ENCODE results near the gene CRELD1. TPM values are rescaled to one million over a fixed set of nuclear protein-coding genes. Genes with fewer than 3 reads are reported as not detected.
"Not testable (repeated sequence)": the region's sequence is repeated elsewhere in the genome, so short reads cannot be mapped to it uniquely, and the experiment has no call there.

The CRELD1 gene
- total RNA-seq, 2 donors from 2014 or later, result 19.8 to 23.6 TPM

DNA sequence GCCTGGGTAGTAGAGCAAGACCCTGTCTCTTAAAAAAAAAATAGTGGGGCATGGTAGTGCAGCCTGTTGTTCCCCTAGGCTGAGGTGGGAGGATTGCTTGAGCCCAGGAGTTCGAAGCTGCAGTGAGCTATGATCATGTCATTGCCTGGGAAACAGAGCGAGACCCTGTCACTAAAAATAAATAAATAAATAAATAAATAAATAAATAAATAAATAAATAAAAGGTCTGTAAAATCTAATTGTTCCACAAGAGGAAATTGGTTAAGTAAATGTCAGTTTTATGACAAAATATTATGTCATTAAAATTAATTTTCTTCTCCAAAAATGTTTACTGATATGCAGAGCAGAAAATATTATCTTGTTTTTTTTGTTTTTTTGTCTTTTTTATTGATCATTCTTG is 5.3 kb downstream of the CRELD1 start:
- H3K4me3 ChIP-seq, result no peak overlapping the region
- no peaks in the 10 kb centered on the region for H3K9me3 ChIP-seq
- DNase-seq (no peak), ATAC-seq (no peak)
- peaks cover 19% of the 10 kb centered on the region for H3K4me1 ChIP-seq
- WGBS, 2 donors, result 91 to 92% methylated on average over 2 of the region's 2 CpGs
- no peaks in the 10 kb centered on the region for H3K27me3 ChIP-seq
- no peaks in the 10 kb centered on the region for H3K36me3 ChIP-seq (replicated peaks in 1 of 2; ENCODE audit: insufficient read depth in 1 of 2, low read depth in 2 of 2)
- H3K27ac ChIP-seq, result no peak overlapping the region
- TF ChIP-seq POLR2A (IDR thresholded peaks at IDR 0.05) (no peak), CTCF (IDR thresholded peaks at IDR 0.05) (no peak)
- intact Hi-C loops (cut with DNase I), result no loop called here

GRCh38 chr3:9939906-9940305 is 6.3 kb downstream of the CRELD1 start:
- WGBS, 2 donors, result 90 to 95% methylated on average over 2 to 4 of the region's 32 CpGs
- H3K9me3 ChIP-seq; H3K27me3 ChIP-seq; DNase-seq; intact Hi-C loops (cut with DNase I); ATAC-seq; H3K4me3 ChIP-seq; H3K36me3 ChIP-seq (replicated peaks in 1 of 2; ENCODE audit: insufficient read depth in 1 of 2, low read depth in 2 of 2); H3K27ac ChIP-seq: not testable (repeated sequence)
- H3K4me1 ChIP-seq, result peaks cover 10% of the 10 kb centered on the region

DNA sequence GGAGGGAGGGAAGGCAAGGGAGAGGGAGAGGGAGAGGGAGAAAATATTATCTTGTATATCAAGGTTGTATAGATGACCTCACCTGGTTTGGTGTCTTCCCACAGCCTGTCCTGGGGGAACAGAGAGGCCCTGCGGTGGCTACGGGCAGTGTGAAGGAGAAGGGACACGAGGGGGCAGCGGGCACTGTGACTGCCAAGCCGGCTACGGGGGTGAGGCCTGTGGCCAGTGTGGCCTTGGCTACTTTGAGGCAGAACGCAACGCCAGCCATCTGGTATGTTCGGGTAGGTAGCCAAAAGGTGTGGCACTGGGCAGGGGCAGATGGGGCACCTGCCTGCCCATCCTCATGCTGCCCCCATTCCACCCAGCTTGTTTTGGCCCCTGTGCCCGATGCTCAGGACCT is 7.1 kb downstream of the CRELD1 start:
- no peaks in the 10 kb centered on the region for H3K36me3 ChIP-seq (replicated peaks in 1 of 2; ENCODE audit: insufficient read depth in 1 of 2, low read depth in 2 of 2)
- no peaks in the 10 kb centered on the region for H3K27me3 ChIP-seq
- DNase-seq, result no peak
- TF ChIP-seq POLR2A (IDR thresholded peaks at IDR 0.05) (no peak), CTCF (IDR thresholded peaks at IDR 0.05) (no peak)
- H3K4me1 ChIP-seq, result peaks cover 4% of the 10 kb centered on the region
- no peak overlapping the region for H3K27ac ChIP-seq
- H3K4me3 ChIP-seq, result no peak overlapping the region
- no peak for ATAC-seq
- H3K9me3 ChIP-seq, result no peaks in the 10 kb centered on the region
- intact Hi-C loops (cut with DNase I), result no loop called here
- WGBS, 2 donors, result 92 to 96% methylated on average over 9 to 10 of the region's 10 CpGs

DNA sequence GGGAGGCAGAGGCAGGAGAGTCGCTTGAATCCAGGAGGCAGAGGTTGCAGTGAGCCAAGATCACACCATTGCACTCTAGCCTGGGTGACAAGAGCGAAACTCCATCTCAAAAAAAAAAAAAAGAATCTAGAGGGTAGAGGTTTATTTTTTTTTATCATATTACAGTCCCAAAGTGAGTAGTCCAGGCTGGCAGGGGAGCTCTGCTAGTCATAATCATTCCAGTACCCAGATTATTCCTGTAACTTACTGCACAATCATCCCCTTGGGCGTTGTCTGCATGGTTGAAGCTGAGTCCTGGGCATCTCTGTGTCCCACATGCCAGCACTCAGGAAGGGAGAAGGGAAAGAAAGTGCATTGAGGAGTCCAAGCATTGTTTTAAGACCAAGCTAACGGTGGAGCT is 8.5 kb downstream of the CRELD1 start:
- Histone ChIP-seq H3K9me3 (no peaks in the 10 kb centered on the region), H3K27me3 (no peaks in the 10 kb centered on the region), H3K4me1 (peaks cover 13% of the 10 kb centered on the region), H3K4me3 (no peak overlapping the region), H3K27ac (no peak overlapping the region), H3K36me3 (replicated peaks in 1 of 2; ENCODE audit: insufficient read depth in 1 of 2, low read depth in 2 of 2) (no peaks in the 10 kb centered on the region)
- no peak for TF ChIP-seq CTCF (IDR thresholded peaks at IDR 0.05)
- TF ChIP-seq POLR2A (IDR thresholded peaks at IDR 0.05), result no peak
- WGBS, 2 donors, result 83 to 85% methylated on average over 4 of the region's 4 CpGs
- intact Hi-C loops (cut with DNase I), result no loop called here
- no peak for ATAC-seq
- DNase-seq, result no peak

DNA sequence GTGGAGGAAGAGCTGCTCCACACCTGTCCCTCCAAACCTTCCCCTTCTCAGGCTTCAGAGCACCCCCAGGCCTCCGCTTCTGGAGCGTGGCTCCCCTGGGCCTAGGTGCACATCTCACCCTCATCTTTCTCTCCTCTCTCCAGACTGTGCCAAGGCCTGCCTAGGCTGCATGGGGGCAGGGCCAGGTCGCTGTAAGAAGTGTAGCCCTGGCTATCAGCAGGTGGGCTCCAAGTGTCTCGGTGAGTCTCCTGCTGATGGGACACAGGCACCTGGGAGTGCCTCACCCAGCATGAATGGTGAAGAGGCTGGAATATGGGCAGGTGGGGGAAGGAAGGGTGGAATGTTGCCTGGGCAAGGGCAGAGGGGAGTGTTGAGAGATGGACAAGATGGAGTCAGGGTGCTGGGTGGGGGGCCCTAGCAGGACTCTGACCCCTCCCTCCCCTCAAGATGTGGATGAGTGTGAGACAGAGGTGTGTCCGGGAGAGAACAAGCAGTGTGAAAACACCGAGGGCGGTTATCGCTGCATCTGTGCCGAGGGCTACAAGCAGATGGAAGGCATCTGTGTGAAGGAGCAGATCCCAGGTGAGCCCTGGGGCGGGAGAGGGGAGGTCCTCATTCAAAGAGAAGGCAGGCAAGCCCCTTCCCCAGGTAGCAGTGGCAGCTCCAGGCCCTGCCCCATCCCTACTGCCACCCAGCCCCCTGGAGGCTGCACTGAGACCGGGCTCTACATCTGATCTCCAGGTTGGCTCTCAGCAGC is 9.5 kb downstream of the CRELD1 start:
- ATAC-seq (no peak), DNase-seq (no peak)
- Histone ChIP-seq H3K27ac (no peak overlapping the region), H3K4me3 (no peak overlapping the region), H3K4me1 (peaks cover 22% of the 10 kb centered on the region), H3K36me3 (replicated peaks in 1 of 2; ENCODE audit: insufficient read depth in 1 of 2, low read depth in 2 of 2) (no peaks in the 10 kb centered on the region), H3K27me3 (no peaks in the 10 kb centered on the region), H3K9me3 (no peaks in the 10 kb centered on the region)
- no peak for TF ChIP-seq POLR2A (IDR thresholded peaks at IDR 0.05)
- no peak for TF ChIP-seq CTCF (IDR thresholded peaks at IDR 0.05)
- intact Hi-C loops (cut with DNase I), result no loop called here
- 78 to 87% methylated on average over 10 to 11 of the region's 11 CpGs for WGBS, 2 donors

All from body of pancreas (tissue), 4 donors.